Activated naive CD8-positive, alpha-beta T cell treated with anti-CD3 and anti-CD28 coated beads for 36 hours (primary cell): ENCODE results near the gene GJC1. TPM values are rescaled to one million over a fixed set of nuclear protein-coding genes. Genes with fewer than 3 reads are reported as not detected.

Source experiments
- DNase-seq: peaks from one replicate; pipeline ENCODE4 v3.0.0; 2021
- H3K27ac Mint-ChIP-seq: one replicate; pipeline ENCODE4 v1.8.0; 2022; ENCODE audit warnings: mild to moderate bottlenecking, moderate library complexity, mixed read lengths
- H3K27me3 Mint-ChIP-seq: one replicate; pipeline ENCODE4 v1.8.0; 2022; ENCODE audit warnings: mild to moderate bottlenecking, mixed read lengths
- H3K36me3 Mint-ChIP-seq: one replicate; pipeline ENCODE4 v1.8.0; 2021; ENCODE audit warnings: mild to moderate bottlenecking, mixed read lengths
- H3K4me1 Mint-ChIP-seq: one replicate; pipeline ENCODE4 v1.8.0; 2021; ENCODE audit warnings: mixed read lengths
- H3K4me3 Mint-ChIP-seq: one replicate; pipeline ENCODE4 v1.8.0; 2022; ENCODE audit warnings: mild to moderate bottlenecking, moderate library complexity, mixed read lengths
- H3K9me3 Mint-ChIP-seq: one replicate; pipeline ENCODE4 v1.8.0; 2022; ENCODE audit warnings: mixed read lengths
- total RNA-seq, 2 experiments: library from RNA; stranded (reverse); gene quantifications; one replicate each; pipeline ENCODE4 v1.2.3, GENCODE V29; 2021

The GJC1 gene
- total RNA-seq, 2 experiments from 2014 or later, result 6.9 to 7.8 TPM

GRCh38 chr17:44797802-44798201 is 32.3 kb downstream of the GJC1 start:
- H3K9me3 Mint-ChIP-seq, result no peaks in the 10 kb centered on the region
- H3K36me3 Mint-ChIP-seq, result no peaks in the 10 kb centered on the region
- no peaks in the 10 kb centered on the region for H3K27me3 Mint-ChIP-seq
- H3K4me1 Mint-ChIP-seq, result peaks cover 7% of the 10 kb centered on the region
- no peak overlapping the region for H3K27ac Mint-ChIP-seq
- H3K4me3 Mint-ChIP-seq, result no peak overlapping the region
- DNase-seq, result no peak

GRCh38 chr17:44796731-44797130 is 33.4 kb downstream of the GJC1 start:
- H3K27me3 Mint-ChIP-seq, result no peaks in the 10 kb centered on the region
- H3K4me1 Mint-ChIP-seq, result peaks cover 7% of the 10 kb centered on the region
- no peaks in the 10 kb centered on the region for H3K9me3 Mint-ChIP-seq
- no peaks in the 10 kb centered on the region for H3K36me3 Mint-ChIP-seq
- H3K4me3 Mint-ChIP-seq, result no peak overlapping the region
- no peak overlapping the region for H3K27ac Mint-ChIP-seq
- DNase-seq, result no peak

- H3K4me3 Mint-ChIP-seq, result no peak overlapping the region
- H3K4me1 Mint-ChIP-seq, result peaks cover 7% of the 10 kb centered on the region
- no peaks in the 10 kb centered on the region for H3K27me3 Mint-ChIP-seq
- no peaks in the 10 kb centered on the region for H3K9me3 Mint-ChIP-seq
- no peak for DNase-seq
- H3K36me3 Mint-ChIP-seq, result no peaks in the 10 kb centered on the region
- H3K27ac Mint-ChIP-seq, result no peak overlapping the region
Measured at GRCh38 chr17:44795928-44796327, 34.2 kb downstream of the GJC1 start.

GRCh38 chr17:44795421-44795820 is 34.7 kb downstream of the GJC1 start:
- no peaks in the 10 kb centered on the region for H3K36me3 Mint-ChIP-seq
- no peak overlapping the region for H3K4me3 Mint-ChIP-seq
- no peak overlapping the region for H3K27ac Mint-ChIP-seq
- H3K4me1 Mint-ChIP-seq, result peaks cover 7% of the 10 kb centered on the region
- H3K9me3 Mint-ChIP-seq, result no peaks in the 10 kb centered on the region
- DNase-seq, result no peak
- no peaks in the 10 kb centered on the region for H3K27me3 Mint-ChIP-seq

GRCh38 chr17:44794851-44795413 is 35.2 kb downstream of the GJC1 start:
- DNase-seq, result no peak
- no peaks in the 10 kb centered on the region for H3K9me3 Mint-ChIP-seq
- no peak overlapping the region for H3K27ac Mint-ChIP-seq
- H3K4me1 Mint-ChIP-seq, result peaks cover 7% of the 10 kb centered on the region
- no peak overlapping the region for H3K4me3 Mint-ChIP-seq
- H3K36me3 Mint-ChIP-seq, result no peaks in the 10 kb centered on the region
- no peaks in the 10 kb centered on the region for H3K27me3 Mint-ChIP-seq

GRCh38 chr17:44793885-44794842 is 35.9 kb downstream of the GJC1 start:
- no peak for DNase-seq
- no peaks in the 10 kb centered on the region for H3K27me3 Mint-ChIP-seq
- no peak overlapping the region for H3K27ac Mint-ChIP-seq
- H3K4me3 Mint-ChIP-seq, result no peak overlapping the region
- no peaks in the 10 kb centered on the region for H3K9me3 Mint-ChIP-seq
- H3K4me1 Mint-ChIP-seq, result peaks cover 7% of the 10 kb centered on the region
- H3K36me3 Mint-ChIP-seq, result no peaks in the 10 kb centered on the region

- H3K27ac Mint-ChIP-seq, result no peak overlapping the region
- no peaks in the 10 kb centered on the region for H3K36me3 Mint-ChIP-seq
- no peaks in the 10 kb centered on the region for H3K9me3 Mint-ChIP-seq
- no peaks in the 10 kb centered on the region for H3K27me3 Mint-ChIP-seq
- DNase-seq, result no peak
- peaks cover 4% of the 10 kb centered on the region for H3K4me1 Mint-ChIP-seq
- no peak overlapping the region for H3K4me3 Mint-ChIP-seq
Measured at GRCh38 chr17:44792276-44792675, 37.8 kb downstream of the GJC1 start.

GRCh38 chr17:44788139-44788538 is 41.9 kb downstream of the GJC1 start:
- Mint-ChIP-seq H3K4me1 (no peaks in the 10 kb centered on the region), H3K9me3 (no peaks in the 10 kb centered on the region), H3K27ac (no peak overlapping the region), H3K4me3 (no peak overlapping the region), H3K27me3 (no peaks in the 10 kb centered on the region), H3K36me3 (no peaks in the 10 kb centered on the region)
- DNase-seq, result no peak

- no peaks in the 10 kb centered on the region for H3K36me3 Mint-ChIP-seq
- no peak overlapping the region for H3K27ac Mint-ChIP-seq
- no peak overlapping the region for H3K4me3 Mint-ChIP-seq
- H3K9me3 Mint-ChIP-seq, result no peaks in the 10 kb centered on the region
- H3K27me3 Mint-ChIP-seq, result no peaks in the 10 kb centered on the region
- no peak for DNase-seq
- H3K4me1 Mint-ChIP-seq, result no peaks in the 10 kb centered on the region
Measured at GRCh38 chr17:44787271-44787940, 42.7 kb downstream of the GJC1 start.

GRCh38 chr17:44786551-44787081 is 43.5 kb downstream of the GJC1 start:
- no peaks in the 10 kb centered on the region for H3K4me1 Mint-ChIP-seq
- DNase-seq, result no peak
- no peak overlapping the region for H3K27ac Mint-ChIP-seq
- H3K36me3 Mint-ChIP-seq, result no peaks in the 10 kb centered on the region
- H3K27me3 Mint-ChIP-seq, result no peaks in the 10 kb centered on the region
- no peak overlapping the region for H3K4me3 Mint-ChIP-seq
- no peaks in the 10 kb centered on the region for H3K9me3 Mint-ChIP-seq

- Mint-ChIP-seq H3K4me3 (no peak overlapping the region), H3K27ac (no peak overlapping the region), H3K9me3 (no peaks in the 10 kb centered on the region), H3K36me3 (no peaks in the 10 kb centered on the region), H3K4me1 (no peaks in the 10 kb centered on the region), H3K27me3 (no peaks in the 10 kb centered on the region)
- DNase-seq, result no peak
Measured at GRCh38 chr17:44785921-44786320, 44.2 kb downstream of the GJC1 start.

- H3K27me3 Mint-ChIP-seq, result peaks cover 3% of the 10 kb centered on the region
- no peak for DNase-seq
- H3K36me3 Mint-ChIP-seq, result no peaks in the 10 kb centered on the region
- H3K9me3 Mint-ChIP-seq, result no peaks in the 10 kb centered on the region
- H3K4me3 Mint-ChIP-seq, result no peak overlapping the region
- H3K27ac Mint-ChIP-seq, result no peak overlapping the region
- peaks cover 2% of the 10 kb centered on the region for H3K4me1 Mint-ChIP-seq
Measured at GRCh38 chr17:44782326-44782850, 47.7 kb downstream of the GJC1 start.

GRCh38 chr17:44781551-44782325 is 48.3 kb downstream of the GJC1 start:
- Mint-ChIP-seq H3K27ac (no peak overlapping the region), H3K36me3 (no peaks in the 10 kb centered on the region), H3K27me3 (peaks cover 6% of the 10 kb centered on the region), H3K9me3 (no peaks in the 10 kb centered on the region), H3K4me3 (no peak overlapping the region), H3K4me1 (peaks cover 2% of the 10 kb centered on the region)
- DNase-seq, result no peak

- no peak overlapping the region for H3K4me3 Mint-ChIP-seq
- peaks cover 4% of the 10 kb centered on the region for H3K4me1 Mint-ChIP-seq
- no peak overlapping the region for H3K27ac Mint-ChIP-seq
- H3K9me3 Mint-ChIP-seq, result no peaks in the 10 kb centered on the region
- no peak for DNase-seq
- no peaks in the 10 kb centered on the region for H3K36me3 Mint-ChIP-seq
- H3K27me3 Mint-ChIP-seq, result peaks cover 6% of the 10 kb centered on the region
Measured at GRCh38 chr17:44780845-44781480, 49.1 kb downstream of the GJC1 start.
